NOMO-1 treated with DMSO at 0.1 percent for 48 hours (cell line): ENCODE results near the gene RINL.
"Not testable (repeated sequence)": the region's sequence is repeated elsewhere in the genome, so short reads cannot be mapped to it uniquely, and the experiment has no call there.

Experiments used
- DNase-seq: peaks from one replicate; lab custom pipeline; 2025; ENCODE audit not compliant: unreplicated experiment; lab: John Stamatoyannopoulos, UW

RINL gene

DNA sequence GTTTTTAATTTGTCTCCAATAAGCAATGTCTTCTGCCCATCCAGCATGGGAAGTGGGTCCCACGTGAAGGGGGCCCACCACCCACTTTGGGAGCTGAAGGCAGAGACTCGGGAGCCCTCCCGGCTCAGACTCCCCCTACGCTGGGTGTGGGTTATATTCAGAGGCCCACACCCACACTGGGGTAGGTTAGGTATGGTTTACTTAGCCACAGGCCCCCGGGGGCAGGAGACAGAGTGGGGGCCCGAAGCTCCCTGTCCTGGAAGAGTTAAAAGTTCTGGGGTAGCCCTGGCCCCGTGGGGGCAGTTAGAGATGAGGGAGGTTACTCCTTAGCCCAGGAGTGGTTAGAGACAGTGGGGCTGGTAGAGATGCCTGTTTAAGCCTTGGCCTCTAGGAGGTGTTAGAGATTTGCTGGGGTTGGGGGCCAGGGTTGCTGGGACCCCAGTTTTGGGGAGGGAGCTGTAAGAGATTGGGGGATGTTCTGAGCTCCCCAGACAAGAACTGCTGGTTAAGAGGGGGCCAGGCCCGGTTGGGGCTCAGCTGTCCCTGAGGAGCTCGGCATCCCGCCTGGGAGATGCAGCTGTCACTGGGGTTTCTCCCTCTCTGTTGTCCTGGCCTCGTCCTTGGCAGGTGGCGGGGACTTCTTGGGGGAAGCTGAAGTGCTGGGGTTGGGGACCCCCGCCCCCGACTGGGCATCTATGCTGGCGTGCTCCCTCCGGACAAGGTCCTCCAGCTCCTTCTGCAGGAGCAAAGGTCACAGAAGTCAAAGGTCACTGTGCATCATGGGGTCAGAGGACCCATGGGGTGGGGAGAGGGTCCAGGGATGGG, 712 bp upstream of the RINL start:
- DNase-seq, result no peak

DNA sequence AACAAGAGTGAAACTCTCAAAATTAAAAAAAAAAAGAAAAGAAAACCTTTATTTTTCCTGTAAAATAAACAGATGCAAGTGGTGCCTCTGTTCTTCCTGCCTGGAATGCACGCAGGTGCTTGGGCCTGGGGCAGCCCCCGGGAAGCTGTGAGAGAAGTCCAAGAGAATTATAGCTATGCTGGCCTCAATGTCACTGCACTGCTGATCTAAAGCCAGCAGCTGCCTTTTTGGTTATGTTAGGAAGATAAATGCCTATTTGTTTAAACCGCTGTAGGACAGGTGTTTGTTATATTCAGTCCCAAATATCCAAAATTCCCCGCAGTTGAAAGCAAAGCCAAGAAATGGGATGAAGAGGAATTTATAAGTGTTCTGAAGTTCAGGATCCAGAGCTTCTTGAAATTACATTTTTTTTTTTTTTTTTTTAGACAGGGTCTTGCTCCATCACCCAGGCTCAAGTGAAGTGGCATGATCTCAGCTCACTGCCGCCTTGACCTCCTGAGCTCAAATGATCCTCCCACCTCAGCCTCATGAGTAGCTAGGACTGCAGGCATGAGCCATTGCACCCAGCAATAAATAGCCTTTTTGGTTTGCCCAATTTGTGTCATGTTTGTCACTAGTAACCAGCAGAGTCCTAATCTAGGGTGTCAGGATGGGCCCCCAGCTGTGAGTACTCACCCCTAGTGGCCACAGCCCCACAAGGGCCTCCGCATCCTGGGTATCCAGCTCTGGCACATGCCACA, 2.2 kb downstream of the RINL start:
- no peak for DNase-seq

- DNase-seq, result not testable (repeated sequence)
These were observed 4.7 kb downstream of the RINL start for GRCh38 chr19:38873400-38873799.

DNA sequence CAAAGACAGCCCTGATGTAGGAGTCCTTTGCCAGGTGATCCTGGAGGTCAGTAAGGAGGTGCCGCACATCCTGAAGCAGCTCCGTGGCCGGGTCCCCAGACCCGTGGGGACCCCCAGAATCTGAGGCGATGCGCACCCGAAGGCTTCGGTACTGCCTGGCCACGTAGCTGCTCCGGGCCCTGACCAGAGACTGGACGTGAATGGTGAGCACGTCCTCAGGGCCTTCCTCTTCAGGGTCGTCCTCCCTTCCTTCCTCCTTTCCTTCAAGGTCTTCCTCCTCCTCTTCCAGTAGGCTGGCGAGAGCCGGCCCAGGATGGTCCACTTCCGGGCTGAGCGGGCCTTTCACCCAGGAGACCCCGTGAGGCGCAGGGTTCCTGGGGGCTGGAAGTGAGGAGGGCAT, 7.5 kb downstream of the RINL start:
- no peak for DNase-seq

DNA sequence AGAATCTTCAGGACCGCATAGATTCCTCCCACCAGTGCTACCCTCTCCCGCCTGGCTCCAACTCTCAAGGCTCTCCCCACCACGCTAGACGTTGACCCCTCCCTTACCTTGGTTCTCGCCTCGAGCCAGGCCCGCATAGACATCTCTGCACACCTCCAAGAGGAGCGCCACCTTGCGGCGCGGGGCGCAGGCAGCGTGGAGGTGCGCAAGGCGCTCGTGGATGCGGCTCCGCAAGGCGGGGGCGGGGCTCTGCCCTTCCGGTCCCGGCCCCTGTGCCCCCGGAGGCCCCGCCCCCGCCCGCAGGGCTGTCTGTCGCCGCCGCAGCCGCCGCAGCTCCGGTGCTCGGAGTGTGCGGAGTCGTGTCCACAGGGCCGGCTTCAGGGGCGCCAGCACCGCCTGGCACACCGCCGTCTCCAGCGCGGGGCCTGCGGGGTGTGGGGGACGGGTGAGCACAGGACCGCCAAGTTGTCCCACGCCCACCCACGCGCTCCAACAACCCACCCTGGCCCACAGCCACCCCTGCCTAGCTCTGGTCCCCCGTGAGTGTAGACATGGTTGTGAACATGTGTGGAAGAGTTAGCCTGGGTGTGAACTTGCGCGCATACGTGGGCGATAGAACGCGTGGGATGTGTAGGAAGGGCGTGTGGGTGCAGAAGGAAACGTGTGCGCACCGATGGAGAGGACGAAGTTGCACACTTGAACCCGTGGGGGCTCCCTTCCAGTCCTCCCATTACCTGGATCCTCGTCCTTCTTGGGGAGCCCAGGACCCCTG, 8.1 kb downstream of the RINL start:
- no peak for DNase-seq

- no peak for DNase-seq
These were observed 8.8 kb downstream of the RINL start for GRCh38 chr19:38869160-38869835.

GRCh38 chr19:38868551-38868950, 9.5 kb downstream of the RINL start:
- DNase-seq, result no peak

DNA sequence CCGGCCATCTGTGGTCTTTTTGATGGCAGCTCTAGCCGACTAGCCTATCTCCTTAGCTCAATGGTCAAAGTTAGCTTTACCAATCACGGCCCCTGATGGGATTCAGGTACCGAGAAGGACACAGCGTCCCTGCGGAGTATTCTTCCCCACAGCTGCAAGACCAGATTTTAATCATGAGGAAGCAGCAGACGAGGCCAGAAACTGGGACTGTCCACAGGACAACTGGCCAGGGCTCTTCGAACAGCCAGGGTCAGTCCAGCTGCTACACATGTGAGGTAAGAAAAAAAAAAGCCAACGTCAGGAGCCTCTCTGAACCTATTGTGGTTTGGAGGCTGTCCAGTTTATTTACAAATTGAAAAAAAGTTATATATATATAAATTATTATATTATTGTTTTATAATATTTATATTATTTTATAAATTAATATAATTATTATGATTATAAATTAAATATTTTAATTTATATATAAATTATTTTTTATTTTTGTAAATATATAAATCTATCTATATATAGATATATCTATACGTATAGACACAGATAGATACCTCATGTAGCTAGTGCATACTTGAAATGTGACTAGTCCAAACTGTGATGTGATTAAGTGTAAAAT, 10.8 kb downstream of the RINL start:
- no peak for DNase-seq

GRCh38 chr19:38862321-38863059, 15.6 kb downstream of the RINL start:
- DNase-seq, result peak; percentile 46

GRCh38 chr19:38861368-38861767, 16.7 kb downstream of the RINL start:
- DNase-seq, result no peak

DNA sequence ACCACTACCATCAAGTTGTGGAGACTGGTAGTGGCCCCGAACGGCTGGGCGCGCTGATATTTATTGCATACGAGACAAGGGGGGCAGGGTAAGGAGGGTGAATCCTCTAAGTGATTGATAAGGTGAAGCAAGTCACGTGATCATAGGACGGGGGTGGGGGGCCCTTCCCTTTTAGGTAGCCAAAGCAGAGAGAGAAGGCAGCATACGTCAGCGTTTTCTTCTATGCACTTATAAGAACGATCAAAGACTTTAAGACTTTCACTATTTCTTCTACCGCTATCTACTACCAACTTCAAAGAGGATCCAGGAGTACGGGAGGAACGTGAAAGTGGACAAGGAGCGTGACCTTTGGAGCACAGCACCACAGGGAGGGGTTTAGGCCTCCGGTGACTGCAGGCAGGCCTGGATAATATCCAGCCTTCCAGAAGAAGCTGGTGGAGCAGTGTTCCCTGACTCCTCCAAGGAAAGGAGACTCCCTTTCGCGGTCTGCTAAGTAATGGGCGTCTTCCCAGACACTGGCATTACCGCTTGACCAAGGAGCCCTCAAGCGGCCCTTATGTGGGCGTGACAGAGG, 18.4 kb downstream of the RINL start:
- not testable (repeated sequence) for DNase-seq

GRCh38 chr19:38856813-38857212, 21.3 kb downstream of the RINL start:
- no peak for DNase-seq

DNA sequence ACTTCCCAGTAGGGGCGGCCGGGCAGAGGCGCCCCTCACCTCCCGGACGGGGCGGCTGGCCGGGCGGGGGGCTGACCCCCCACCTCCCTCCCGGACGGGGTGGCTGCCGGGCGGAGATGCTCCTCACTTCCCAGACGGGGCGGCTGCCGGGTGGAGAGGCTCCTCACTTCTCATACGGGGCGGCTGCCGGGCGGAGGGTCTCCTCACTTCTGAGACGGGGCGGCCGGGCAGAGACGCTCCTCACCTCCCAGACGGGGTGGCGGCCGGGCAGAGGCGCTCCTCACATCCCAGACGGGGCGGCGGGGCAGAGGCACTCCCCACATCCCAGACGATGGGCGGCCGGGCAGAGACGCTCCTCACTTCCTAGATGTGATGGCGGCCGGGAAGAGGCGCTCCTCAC, 22.3 kb downstream of the RINL start:
- not testable (repeated sequence) for DNase-seq

- DNase-seq, result not testable (repeated sequence)
These were observed 23.1 kb downstream of the RINL start for GRCh38 chr19:38854961-38855360.

DNA sequence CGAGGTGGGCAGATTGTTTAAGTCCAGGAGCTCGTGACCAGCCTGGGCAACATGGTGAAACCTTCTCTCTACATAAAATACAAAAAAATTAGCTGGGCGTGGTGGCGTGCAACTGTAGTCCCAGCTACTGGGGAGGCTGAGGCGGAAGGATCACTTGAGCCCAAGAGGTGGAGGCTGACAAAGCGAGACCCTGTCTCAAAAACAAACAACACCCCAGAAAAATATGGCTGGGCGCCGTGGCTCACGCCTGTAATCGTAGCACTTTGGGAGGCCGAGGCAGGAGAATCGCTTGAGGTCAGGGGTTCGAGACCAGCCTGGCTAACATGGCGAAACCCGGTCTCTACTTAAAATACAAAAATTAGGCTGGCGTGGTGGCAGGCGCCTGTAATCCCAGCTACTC, 24.9 kb downstream of the RINL start:
- DNase-seq, result no peak

- peak; percentile 52 for DNase-seq
These were observed 25.6 kb downstream of the RINL start for GRCh38 chr19:38852231-38853044.

- peak; percentile 86 for DNase-seq
These were observed 26.3 kb downstream of the RINL start for GRCh38 chr19:38851622-38852230.

DNA sequence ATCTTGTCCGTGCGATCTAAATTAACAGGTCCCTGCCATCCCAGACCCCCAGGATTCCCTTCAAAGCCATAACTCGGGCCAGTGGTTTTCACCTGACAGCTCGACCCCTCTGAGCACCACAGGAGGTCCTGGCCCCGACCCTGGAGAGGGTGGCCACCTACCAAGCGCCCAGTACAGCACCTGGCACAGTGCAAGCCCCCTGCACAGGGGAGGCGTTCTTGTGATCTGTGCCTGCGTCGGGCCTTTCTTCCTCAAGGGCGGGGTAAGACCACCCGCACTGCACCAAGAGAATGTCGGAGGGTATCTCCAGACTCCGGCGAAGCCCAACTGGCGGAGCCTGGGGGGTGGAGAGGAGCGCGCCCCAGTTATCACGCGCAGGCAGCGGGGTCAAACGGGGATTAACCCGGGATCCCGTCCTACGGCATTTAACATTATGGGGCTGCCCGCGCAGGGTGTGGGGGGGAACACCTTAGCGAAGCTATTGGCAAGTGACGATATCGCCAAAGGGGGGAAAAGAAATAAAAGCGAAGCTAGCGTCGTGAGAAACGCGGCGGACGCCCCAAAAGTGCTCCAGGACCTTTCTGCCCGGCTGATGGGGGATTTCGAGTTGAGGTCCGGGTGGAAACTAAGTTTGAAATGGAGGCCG, 27.0 kb downstream of the RINL start:
- DNase-seq, result no peak
